SK-N-MC (cell line): ENCODE results near the gene ZBED4.
A peak's percentile ranks its signal among the peaks of the same experiment; 100 is the strongest.

Experiments used
- DNase-seq: peaks from one replicate; pipeline ENCODE4 v3.0.0-alpha.2; 2011; ENCODE audit warnings: low read depth, low spot score
- H3K27ac ChIP-seq: fragments of 200-600 bp; sonication (generic); 2 replicates; pipeline ENCODE4 v1.5.1; 2016; ENCODE audit warnings: mixed run types
- H3K36me3 ChIP-seq: fragments of 200-600 bp; sonication (generic); 2 replicates; pipeline ENCODE4 v1.6.1; 2017; ENCODE audit warnings: antibody characterized with exemption, low read length, mixed read lengths; ENCODE audit not compliant: insufficient read depth
- H3K4me3 ChIP-seq: fragments of 200-600 bp; sonication (generic); 2 replicates; pipeline ENCODE4 v1.5.1; 2016
- H3K9ac ChIP-seq: fragments of 200-600 bp; sonication (generic); 2 replicates; pipeline ENCODE4 v1.8.0; 2017; ENCODE audit warnings: mixed run types, mixed read lengths; ENCODE audit not compliant: insufficient read length
- H3K9me3 ChIP-seq: fragments of 200-600 bp; sonication (generic); 2 replicates; pipeline ENCODE4 v1.6.1; 2017; ENCODE audit warnings: low read depth, mild to moderate bottlenecking, antibody characterized with exemption, low read length, moderate library complexity, mixed read lengths
- EZH2 ChIP-seq: fragments of 200-600 bp; sonication (generic); IDR thresholded peaks from one replicate; pipeline ENCODE4 v1.6.1; 2017; ENCODE audit warnings: antibody characterized with exemption
- FOXP2 ChIP-seq: optimal IDR thresholded peaks from 2 replicates; pipeline ENCODE3; 2011; ENCODE audit warnings: mild to moderate bottlenecking, moderate library complexity; ENCODE audit not compliant: insufficient read depth; ENCODE audit errors: extremely low read length, control extremely low read depth
- POLR2AphosphoS5 ChIP-seq: IDR thresholded peaks from 2 replicates; pipeline ENCODE4 v1.6.1; 2012; ENCODE audit warnings: mild to moderate bottlenecking, low read depth, low read length, borderline replicate concordance

ZBED4 gene

GRCh38 chr22:49852898-49853894 lies at the start of gene ZBED4:
ZBED4 (plus strand) TSS chr22:49853844; CDS start chr22:49883663, 29,819 bp downstream.
- Histone ChIP-seq H3K27ac (peak within 1 kb of the TSS; percentile 85), H3K9ac (peak within 1 kb of the TSS; percentile 96), H3K36me3 (peaks cover 8% of the 10 kb centered on the region; the same call in 1 of the 2 replicates), H3K4me3 (peak within 1 kb of the TSS; percentile 95), H3K9me3 (no peaks in the 10 kb centered on the region)
- peak; percentile 61 for DNase-seq
- TF ChIP-seq POLR2AphosphoS5: peak; percentile 91
- no peak for TF ChIP-seq EZH2
- TF ChIP-seq FOXP2: peak; percentile 69

- H3K9me3 ChIP-seq: no peaks in the 10 kb centered on the region
- H3K4me3 ChIP-seq: no peak overlapping the region
- no peak overlapping the region for H3K9ac ChIP-seq
- no peak for DNase-seq
- TF ChIP-seq EZH2 (no peak), POLR2AphosphoS5 (no peak), FOXP2 (no peak)
- peaks cover 59% of the 10 kb centered on the region for H3K36me3 ChIP-seq
- no peak overlapping the region for H3K27ac ChIP-seq
These were observed 46.5 kb upstream of the ZBED4 start for GRCh38 chr22:49807129-49807528.

GRCh38 chr22:49807780-49808708 lies 45.6 kb upstream of the ZBED4 start:
- peaks cover 59% of the 10 kb centered on the region for H3K36me3 ChIP-seq

DNA sequence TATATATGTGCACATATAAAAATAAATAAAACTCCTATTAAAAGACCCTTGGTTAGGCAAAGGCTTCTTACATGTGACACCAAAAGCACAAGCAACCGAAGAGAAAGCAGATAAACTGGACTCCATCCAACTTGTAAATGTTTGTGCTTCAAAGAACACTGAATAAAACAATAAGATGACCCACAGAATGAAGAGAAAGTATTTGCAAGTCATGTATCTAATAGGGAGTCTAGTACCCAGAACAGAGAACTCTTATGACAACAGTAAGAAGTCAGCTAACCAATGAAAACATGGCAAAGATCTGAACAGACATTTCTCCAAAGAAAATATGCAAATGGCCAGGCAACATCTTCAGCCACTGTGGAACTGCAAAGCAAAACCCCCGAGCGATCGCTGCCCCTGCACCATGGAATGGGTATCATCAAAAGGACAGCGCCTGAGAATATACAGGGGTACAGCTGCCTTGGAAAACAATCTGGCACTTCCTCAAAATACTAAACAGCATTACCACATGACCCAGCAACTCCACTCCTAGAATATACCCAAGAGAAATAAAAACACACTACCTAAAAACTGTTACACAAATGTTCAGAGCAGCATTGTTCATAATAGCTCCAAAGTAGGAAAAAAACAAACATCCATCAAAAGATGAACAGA lies 43.2 kb upstream of the ZBED4 start:
- Histone ChIP-seq H3K9me3 (no peaks in the 10 kb centered on the region), H3K36me3 (peaks cover 62% of the 10 kb centered on the region), H3K4me3 (no peak overlapping the region), H3K9ac (no peak overlapping the region), H3K27ac (no peak overlapping the region; the same call in 1 of the 2 replicates)
- no peak for DNase-seq
- TF ChIP-seq EZH2 (no peak), POLR2AphosphoS5 (no peak), FOXP2 (no peak)

More at GRCh38 chr22:49807780-49808708, 45.6 kb upstream of the ZBED4 start:
- no peaks in the 10 kb centered on the region for H3K9me3 ChIP-seq
- no peak overlapping the region for H3K27ac ChIP-seq
- no peak for DNase-seq
- TF ChIP-seq EZH2: no peak
- no peak for TF ChIP-seq FOXP2
- H3K9ac ChIP-seq: no peak overlapping the region
- no peak overlapping the region for H3K4me3 ChIP-seq

DNA sequence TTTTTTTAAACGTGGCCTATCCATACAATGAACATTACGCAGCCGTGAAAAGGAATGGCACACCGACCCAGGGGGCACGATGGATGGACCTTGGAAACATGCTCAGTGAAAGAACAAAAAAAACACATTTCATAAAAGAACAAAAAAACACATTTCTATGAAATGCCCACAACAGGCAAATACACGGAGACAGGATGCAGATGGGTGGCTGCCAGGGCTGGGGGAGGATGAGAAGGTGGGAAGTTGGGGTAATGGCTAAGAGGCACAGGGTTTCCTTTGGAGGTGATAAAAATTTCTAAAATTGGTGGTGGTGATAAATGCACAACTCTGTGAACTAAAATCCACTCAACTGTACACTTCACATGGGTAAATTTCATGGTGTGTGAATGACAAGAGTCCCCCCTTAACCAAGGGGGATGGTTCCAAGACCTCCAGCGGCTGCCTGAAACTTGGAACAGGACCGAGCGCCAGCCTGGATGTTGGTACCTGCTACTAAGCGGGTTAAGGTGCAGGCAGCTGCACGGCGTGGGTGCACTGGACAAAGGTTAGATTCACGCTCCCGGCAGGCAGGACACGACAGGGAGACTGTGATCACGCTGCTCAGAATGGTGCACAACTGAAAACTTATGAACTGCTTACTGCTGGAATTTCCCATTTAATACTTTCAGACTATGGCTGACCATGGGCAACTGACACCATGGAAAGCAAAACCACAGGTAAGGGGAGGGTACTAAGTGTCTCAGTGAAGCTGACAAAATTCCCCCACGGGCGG lies 42.4 kb upstream of the ZBED4 start:
- DNase-seq: no peak
- no peak overlapping the region for H3K4me3 ChIP-seq
- TF ChIP-seq EZH2 (no peak), POLR2AphosphoS5 (no peak), FOXP2 (no peak)
- H3K27ac ChIP-seq: no peak overlapping the region; the same call in 1 of the 2 replicates
- H3K9me3 ChIP-seq: no peaks in the 10 kb centered on the region
- H3K9ac ChIP-seq: no peak overlapping the region
- peaks cover 67% of the 10 kb centered on the region for H3K36me3 ChIP-seq

GRCh38 chr22:49812838-49813237 lies 40.8 kb upstream of the ZBED4 start:
- Histone ChIP-seq H3K9ac (no peak overlapping the region), H3K27ac (no peak overlapping the region), H3K9me3 (no peaks in the 10 kb centered on the region), H3K36me3 (peaks cover 71% of the 10 kb centered on the region), H3K4me3 (no peak overlapping the region)
- no peak for TF ChIP-seq FOXP2
- TF ChIP-seq POLR2AphosphoS5: no peak
- no peak for TF ChIP-seq EZH2
- no peak for DNase-seq

DNA sequence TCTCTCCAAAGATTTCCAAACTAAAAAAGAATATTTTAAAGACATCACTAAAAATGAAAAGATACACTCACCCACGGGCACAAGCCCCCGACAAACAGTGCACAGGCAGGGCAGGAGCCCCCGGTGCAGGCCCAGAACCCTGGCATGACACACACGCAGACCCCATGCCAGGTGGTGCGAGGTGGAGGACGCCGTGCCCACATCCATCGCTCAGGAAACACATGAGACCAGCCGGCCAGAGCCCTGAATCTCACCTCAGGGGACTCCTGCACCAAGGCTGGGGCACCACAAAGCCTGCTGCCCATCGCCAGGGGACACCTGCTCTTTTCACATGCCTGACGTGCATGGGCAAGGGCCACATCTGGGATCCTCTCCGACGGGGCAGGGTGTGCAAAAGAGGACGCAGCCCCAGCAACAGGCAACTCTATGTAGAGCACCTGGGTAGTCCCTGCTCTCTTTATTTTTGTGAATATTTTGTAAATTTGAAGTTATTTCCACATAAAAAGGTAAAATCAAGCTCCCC lies 39.4 kb upstream of the ZBED4 start:
- H3K9me3 ChIP-seq: no peaks in the 10 kb centered on the region
- no peak for DNase-seq
- no peak overlapping the region for H3K27ac ChIP-seq
- H3K4me3 ChIP-seq: no peak overlapping the region
- peaks cover 71% of the 10 kb centered on the region for H3K36me3 ChIP-seq
- TF ChIP-seq POLR2AphosphoS5 (no peak), FOXP2 (no peak), EZH2 (no peak)
- no peak overlapping the region for H3K9ac ChIP-seq
